Stimulated activated CD8-positive, alpha-beta memory T cell treated with anti-CD3 and anti-CD28 coated beads, Interleukin-4, amount 100 ng/mL, for 4 hours (primary cell): ENCODE results near the gene PWWP2B.
A peak's percentile ranks its signal among the peaks of the same experiment; 100 is the strongest.
"Not testable (repeated sequence)": the region's sequence is repeated elsewhere in the genome, so short reads cannot be mapped to it uniquely, and the experiment has no call there.

ENCODE experiments used
- DNase-seq, 2 donors: peaks; one replicate each; pipeline ENCODE4 v3.0.0-alpha.2; 2020; ENCODE audit warnings: low read depth in 2 of 2, low spot score in 1 of 2

Gene PWWP2B

GRCh38 chr10:132363376-132363775 lies 33.6 kb upstream of the PWWP2B start:
- DNase-seq: no peak

GRCh38 chr10:132363921-132364593 lies 32.9 kb upstream of the PWWP2B start:
- no peak for DNase-seq

- DNase-seq: peak; percentile 18 to 51
Observed at GRCh38 chr10:132364594-132364970, 32.4 kb upstream of the PWWP2B start.

DNA sequence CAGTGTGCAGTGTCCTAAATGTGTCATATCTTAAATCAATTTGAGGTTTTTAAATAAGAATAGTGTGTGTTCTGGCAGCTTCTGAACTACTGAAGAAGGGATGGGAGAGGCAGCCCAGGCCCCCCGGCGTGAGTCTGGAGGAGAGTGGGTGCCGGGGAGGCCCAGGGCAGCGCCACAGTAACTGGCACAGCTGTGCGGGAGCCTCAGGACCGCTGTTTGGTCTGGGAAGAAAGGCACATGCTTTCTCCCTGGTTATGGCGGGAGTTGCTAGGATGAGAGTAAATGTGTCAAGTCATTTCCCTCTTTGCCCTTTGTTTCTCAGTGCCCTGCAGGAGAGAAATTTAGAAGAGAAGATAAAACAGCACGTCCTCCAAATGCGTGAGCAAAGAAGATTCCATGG lies 31.9 kb upstream of the PWWP2B start:
- DNase-seq: no peak

DNA sequence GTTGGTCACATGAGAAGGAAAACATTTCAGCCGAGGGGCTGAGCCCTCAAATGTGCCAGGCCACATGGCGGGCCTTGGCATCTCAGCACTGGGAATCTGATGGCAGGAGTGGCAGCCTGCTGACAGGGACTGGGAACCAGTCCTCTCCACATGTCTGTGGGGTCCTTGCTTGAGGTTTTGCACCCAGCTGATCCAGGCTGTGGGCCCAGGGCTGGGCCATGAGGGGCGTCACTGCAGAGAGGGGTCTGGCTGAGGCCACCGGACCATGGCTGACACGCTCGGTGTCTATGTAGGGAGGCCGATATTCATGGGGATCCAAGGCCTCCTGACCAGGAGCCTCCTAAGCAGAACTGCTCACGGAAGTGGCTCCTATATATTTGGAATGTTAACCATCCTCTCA lies 31.0 kb upstream of the PWWP2B start:
- no peak for DNase-seq

- no peak for DNase-seq
Observed at GRCh38 chr10:132366499-132366898, 30.5 kb upstream of the PWWP2B start.

GRCh38 chr10:132368391-132368790 lies 28.6 kb upstream of the PWWP2B start:
- no peak for DNase-seq

DNA sequence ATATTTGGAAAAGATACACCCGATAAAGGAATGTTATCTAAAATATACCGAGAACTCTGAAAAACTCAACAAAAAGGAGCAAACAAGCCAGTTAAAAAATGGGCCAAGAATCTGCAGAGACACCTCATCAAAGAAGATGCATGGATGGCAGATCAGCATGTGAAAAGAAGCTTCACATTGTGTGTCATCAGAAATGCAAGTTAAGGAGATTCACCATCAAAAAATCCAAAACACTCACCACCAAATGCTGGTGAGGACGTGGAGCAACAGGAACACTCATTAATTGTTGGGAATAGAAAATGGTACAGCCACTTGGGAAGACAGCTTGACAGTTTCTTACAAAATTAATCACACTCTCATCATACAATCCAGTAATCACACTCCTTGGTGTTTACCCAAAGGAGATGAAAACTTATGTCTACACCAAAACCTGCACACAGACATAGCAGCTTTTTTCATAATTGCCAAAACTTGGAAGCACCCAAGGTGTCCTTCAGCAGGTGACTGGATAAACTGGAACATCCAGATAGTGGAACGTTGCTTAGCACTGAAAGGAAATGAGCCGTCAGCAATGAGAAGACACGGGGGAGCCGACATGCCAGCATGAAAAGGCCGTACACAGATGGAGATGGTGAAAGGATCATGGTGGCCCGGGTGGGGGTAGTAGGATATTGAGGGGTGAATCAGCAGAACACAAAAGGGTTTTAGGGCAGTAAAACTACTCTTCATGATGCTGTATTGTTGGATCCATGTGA lies 27.9 kb upstream of the PWWP2B start:
- DNase-seq: no peak

GRCh38 chr10:132369636-132370185 lies 27.3 kb upstream of the PWWP2B start:
- DNase-seq: no peak

GRCh38 chr10:132370426-132371340 lies 26.3 kb upstream of the PWWP2B start:
- DNase-seq: no peak

DNA sequence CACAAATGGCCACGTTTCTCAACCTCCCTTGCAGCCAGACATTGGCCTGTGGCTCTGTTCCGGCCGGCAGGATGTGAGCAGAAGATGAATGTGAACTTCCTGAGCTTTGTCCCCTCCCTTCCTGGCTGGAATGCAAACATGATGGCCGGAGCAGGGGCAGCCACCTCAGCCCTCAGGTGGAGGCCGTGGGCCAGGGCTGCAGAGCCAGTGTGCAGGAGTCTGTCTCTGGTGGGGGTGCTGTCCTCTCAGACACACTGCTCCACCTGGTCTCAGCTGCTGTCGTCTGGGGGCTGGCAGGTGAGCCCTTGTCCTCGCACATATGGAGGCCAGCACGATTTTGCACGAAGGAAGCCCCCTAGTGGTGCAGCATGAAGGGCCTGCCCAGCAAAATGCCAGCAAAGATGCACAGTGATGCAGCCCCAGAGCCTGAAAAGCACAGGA lies 25.3 kb upstream of the PWWP2B start:
- no peak for DNase-seq

DNA sequence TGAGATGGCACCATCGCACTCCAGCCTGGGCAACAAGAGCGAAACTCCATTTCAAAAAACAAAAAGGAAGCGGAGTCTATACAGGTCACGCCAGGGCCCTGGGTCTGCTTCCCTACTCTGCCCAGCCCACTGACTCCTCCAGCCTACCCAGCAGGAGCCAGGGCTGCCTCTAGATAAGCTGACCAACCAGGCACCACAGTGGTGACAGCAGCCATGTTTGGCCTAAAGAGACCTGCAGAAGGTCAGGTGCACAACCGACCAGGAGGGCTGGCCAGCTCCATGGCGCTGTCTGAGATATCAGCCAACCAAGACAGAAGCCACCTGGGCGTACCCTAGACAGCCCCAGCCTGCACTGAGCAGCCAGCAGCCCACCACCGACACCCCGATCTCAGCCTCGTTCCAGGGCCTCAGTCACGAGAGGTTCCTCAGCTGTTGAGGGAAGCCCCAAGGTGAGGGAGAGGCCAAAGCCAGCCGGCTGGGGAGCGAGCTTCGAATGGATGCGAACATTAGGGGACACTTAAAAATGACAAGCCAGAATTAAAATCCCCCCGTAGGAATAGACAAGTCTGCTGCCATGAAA lies 24.4 kb upstream of the PWWP2B start:
- DNase-seq: no peak

DNA sequence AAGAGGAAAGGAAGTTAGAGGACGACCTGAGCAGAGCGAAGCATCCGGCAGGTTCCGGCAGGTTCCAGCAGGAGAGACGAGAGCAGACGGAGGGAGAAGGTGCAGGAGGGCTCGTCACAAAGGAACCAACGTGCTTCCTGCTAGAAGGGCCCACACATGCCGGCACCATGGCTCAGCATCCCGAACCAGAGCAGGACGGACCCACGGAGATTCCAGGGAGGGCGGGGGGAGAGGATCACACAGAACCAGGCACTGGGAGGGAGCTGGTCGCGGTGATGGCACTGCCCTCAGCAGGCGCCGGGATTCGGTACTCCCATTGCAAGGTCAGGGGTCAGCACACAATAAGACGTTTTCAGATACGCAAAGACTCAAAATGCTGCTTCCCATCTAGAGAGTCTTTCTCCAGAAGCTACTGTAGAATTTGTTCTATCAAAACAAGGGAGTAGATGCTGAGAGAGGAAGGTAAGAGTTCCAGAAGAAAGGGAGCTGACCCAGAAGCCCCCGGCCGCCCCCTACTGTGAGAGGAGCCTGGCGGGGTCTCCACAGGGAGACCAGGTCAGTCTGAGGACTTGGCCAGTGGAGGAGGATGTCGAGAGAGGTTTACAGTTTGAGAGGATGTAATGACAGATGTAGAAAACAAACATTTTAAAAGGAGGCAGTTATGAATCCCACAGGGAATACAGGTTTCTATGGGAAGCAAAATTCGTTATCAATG lies 23.6 kb upstream of the PWWP2B start:
- no peak for DNase-seq

DNA sequence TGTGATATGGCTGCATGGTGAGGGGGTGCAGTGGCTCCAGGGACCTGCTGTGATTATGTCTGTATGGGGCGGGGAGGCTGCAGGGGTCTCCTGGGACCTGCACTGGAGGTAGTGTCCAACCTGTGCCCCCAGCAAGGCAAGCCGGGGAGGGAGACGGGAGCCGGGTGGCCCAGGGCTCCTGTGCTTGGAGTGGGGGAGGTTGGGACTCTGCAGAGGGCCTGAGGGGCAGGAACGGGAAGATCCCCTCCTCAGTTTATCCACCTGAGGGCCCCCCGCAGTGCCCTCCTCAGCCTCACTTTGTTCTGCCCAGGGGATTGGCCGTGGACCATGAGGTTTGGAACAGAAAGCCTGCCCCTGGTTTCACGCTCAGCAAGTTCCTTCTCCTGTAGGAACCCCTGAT lies 22.8 kb upstream of the PWWP2B start:
- DNase-seq: no peak

DNA sequence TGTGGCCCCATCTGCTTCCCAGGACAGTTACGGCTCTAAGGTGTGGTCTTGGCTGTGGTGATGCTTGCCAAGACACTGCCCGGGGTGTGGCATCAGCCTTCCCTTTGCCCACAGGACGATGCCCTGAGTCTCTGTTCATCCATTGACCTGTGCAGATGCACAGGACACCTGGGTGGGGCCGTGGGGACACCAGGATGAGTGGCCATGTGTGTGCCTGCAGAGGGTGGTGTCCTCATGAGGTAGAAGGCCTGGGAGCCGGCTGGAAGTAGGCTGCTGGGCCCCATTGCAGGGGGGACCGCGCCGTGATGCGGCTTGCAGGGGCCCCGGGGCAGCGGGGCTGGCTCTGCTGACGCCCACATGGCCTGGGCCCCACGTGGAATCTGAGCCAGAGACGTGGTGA lies 22.4 kb upstream of the PWWP2B start:
- DNase-seq: no peak

- DNase-seq: no peak
Observed at GRCh38 chr10:132375116-132375794, 21.7 kb upstream of the PWWP2B start.

- no peak for DNase-seq
Observed at GRCh38 chr10:132375795-132376297, 21.2 kb upstream of the PWWP2B start.

- no peak for DNase-seq
Observed at GRCh38 chr10:132376394-132376851, 20.6 kb upstream of the PWWP2B start.

DNA sequence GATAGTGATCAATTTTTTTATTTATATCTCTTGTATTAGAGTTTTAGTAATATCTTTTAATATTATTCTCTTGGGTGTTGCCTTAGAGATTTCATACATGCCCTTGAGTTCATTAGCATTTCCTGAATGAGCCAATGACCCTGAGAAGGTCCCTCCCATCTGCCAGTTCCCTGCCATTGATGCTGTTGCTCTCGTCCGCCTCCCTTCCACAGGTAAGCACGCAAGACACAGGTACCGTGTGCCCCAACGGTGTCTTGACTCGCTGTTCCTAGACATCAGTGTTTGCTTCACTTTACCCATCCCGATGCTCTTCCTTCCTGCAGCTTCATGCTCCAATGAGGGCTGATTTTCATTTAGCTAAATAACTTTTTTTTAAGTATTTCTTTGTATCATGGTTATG lies 19.7 kb upstream of the PWWP2B start:
- DNase-seq: no peak

- DNase-seq: not testable (repeated sequence)
Observed at GRCh38 chr10:132379026-132379425, 18.0 kb upstream of the PWWP2B start.
